HG03442 (cell line): ENCODE data around the gene LDLRAD4.
"Not testable (repeated sequence)": the region's sequence is repeated elsewhere in the genome, so short reads cannot be mapped to it uniquely, and the experiment has no call there.

Experiments used
- ATAC-seq: cut with Tn5 transposase; IDR thresholded peaks from one replicate; pipeline ENCODE4 v1.9.1; 2021; ENCODE audit warnings: mild to moderate bottlenecking, moderate library complexity; ENCODE audit not compliant: unreplicated experiment

Gene LDLRAD4

GRCh38 chr18:13684546-13684945 lies 466.0 kb downstream of the LDLRAD4 start:
- ATAC-seq = no peak

DNA sequence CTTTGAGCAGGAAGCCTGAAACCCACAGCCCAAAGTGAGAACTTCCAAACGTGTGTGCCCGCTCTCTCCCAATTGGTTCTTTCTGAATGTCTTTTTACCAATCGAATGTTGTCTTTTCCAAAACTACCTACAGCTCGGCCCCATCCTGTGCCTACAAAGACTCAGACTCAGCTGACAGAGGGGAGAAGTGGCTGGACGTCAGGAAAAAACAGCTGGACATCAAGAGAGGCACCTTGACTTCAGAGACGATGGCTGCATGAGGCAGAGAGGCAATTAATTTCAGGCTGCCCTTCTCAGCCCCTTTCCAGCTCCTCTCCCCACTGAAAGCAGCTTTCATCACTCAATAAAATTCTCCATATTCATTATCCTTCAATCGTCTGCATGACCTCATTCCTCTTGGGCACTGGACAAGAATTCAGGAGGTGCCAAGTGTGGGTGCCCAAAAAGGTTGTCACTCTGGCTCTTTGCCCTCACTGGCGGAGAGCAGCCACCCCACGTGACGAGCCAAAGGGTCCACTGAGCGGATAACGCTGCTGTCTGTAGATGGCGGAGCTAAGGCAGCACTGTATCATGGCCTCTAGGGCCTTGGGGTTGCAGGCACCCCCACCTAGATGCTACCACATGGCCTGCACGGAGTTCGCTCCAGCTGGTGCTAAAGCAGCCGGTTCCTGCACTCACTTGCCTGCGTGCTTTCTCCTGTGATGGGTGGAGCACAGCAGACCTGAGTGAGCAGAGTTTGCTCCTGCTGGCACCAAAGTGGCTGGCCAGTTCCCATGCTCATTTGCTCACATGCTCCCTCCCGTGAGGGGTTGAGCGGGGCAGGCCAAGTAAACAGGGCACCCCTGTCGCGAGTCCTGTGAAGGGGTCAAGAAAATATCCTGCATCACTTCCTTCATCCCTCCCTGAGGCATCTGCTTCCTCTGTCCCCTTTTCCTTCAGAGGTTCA lies 469.9 kb downstream of the LDLRAD4 start:
- ATAC-seq = no peak

DNA sequence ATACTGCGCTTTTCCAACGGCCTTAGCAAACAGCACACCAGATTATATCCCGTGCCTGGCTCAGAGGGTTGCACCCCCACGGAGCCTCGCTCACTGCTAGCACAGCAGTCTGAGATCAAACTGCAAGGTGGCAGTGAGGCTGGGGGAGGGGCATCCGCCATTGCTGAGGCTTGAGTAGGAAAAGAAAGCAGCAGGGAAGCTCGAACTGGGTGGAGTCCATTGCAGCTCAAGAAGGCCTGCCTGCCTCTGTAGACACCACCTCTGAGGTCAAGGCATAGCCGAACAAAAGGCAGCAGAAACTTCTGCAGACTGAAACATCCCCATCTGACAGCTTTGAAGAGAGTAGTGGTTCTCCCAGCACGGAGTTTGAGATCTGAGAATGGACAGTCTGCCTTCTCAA lies 471.5 kb downstream of the LDLRAD4 start:
- not testable (repeated sequence) for ATAC-seq

- ATAC-seq = not testable (repeated sequence)
Measured at GRCh38 chr18:13695337-13695736, 476.8 kb downstream of the LDLRAD4 start.

DNA sequence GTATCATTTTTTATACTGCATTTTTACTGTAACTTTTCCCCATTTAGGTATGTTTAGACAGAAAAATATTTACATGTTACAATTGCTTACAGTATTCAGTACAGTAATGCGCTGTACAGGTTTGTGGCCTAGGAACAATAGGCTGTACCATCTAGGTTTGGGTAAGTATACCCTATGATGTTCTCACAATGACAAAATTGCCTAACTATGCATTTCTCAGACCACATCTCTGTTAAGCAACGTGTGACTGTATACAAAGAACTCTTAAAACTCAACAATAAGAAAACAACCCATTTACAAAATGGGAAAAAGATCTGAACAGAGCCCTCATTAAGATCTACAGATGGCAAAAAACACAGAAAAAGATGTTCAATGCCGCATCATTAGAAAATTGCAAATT lies 478.4 kb downstream of the LDLRAD4 start:
- no peak for ATAC-seq

GRCh38 chr18:13700153-13700552 lies 481.6 kb downstream of the LDLRAD4 start:
- no peak for ATAC-seq
